ENCODE data around the gene AFAP1L1. TPM values are rescaled to one million over a fixed set of nuclear protein-coding genes. Genes with fewer than 3 reads are reported as not detected.

The AFAP1L1 gene
- total RNA-seq, 1 experiment from 2014 or later = 15.2 TPM

GRCh38 chr5:149238540-149238939, 33.1 kb upstream of the AFAP1L1 start:
- no TSS peak for BruUV-seq (replicated peaks)
- ChIA-PET POLR2A (no interaction called here), CTCF (no interaction called here)
- Histone ChIP-seq H3K9me3 (ENCODE audit: control insufficient read depth, insufficient read depth, low read depth, low read length) (no peaks in the 10 kb centered on the region), H3K4me1 (ENCODE audit: control insufficient read depth, insufficient read depth, low read length) (no peaks in the 10 kb centered on the region), H3K4me3 (ENCODE audit: low read depth in 2 of 2, low read length in 2 of 2) (no peak overlapping the region), H3K27ac (ENCODE audit: low read length) (no peak overlapping the region), H3K36me3 (ENCODE audit: control insufficient read depth, insufficient read depth, low read length) (no peaks in the 10 kb centered on the region; the same call in 1 of the 2 replicates), H3K27me3 (ENCODE audit: control insufficient read depth, insufficient read depth, low read length) (no peaks in the 10 kb centered on the region)
- no peak for TF ChIP-seq POLR2AphosphoS5 (IDR thresholded peaks at IDR 0.05; ENCODE audit: low read depth, low read length)
- TF ChIP-seq, protein P1, sequence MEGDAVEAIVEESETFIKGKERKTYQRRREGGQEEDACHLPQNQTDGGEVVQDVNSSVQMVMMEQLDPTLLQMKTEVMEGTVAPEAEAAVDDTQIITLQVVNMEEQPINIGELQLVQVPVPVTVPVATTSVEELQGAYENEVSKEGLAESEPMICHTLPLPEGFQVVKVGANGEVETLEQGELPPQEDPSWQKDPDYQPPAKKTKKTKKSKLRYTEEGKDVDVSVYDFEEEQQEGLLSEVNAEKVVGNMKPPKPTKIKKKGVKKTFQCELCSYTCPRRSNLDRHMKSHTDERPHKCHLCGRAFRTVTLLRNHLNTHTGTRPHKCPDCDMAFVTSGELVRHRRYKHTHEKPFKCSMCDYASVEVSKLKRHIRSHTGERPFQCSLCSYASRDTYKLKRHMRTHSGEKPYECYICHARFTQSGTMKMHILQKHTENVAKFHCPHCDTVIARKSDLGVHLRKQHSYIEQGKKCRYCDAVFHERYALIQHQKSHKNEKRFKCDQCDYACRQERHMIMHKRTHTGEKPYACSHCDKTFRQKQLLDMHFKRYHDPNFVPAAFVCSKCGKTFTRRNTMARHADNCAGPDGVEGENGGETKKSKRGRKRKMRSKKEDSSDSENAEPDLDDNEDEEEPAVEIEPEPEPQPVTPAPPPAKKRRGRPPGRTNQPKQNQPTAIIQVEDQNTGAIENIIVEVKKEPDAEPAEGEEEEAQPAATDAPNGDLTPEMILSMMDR (IDR thresholded peaks at IDR 0.05) = no peak
- TF ChIP-seq SIN3A (IDR thresholded peaks at IDR 0.05; ENCODE audit: borderline replicate concordance, insufficient read depth, low read depth, low read length) = no peak
- TF ChIP-seq REST (IDR thresholded peaks at IDR 0.05; ENCODE audit: insufficient read depth in 1 of 2, low read depth in 2 of 2, low read length in 1 of 2) = no peak
- TF ChIP-seq TCF7L2 (IDR thresholded peaks at IDR 0.05; ENCODE audit: low read depth, low read length) = no peak
- intact Hi-C loops (cut with micrococcal nuclease; ENCODE audit: unreplicated experiment) (no loop called here), in situ Hi-C loops (cut with HindIII; ENCODE audit: low pct_unique_long_range_greater_than_20kb, low sequenced_read_pairs) (no loop called here)
- no peak for DNase-seq (ENCODE audit: low read depth, low spot score)
- no peak for ATAC-seq

GRCh38 chr5:149239917-149240316, 31.7 kb upstream of the AFAP1L1 start:
- Histone ChIP-seq H3K4me3 (ENCODE audit: low read depth in 2 of 2, low read length in 2 of 2) (no peak overlapping the region), H3K4me1 (ENCODE audit: control insufficient read depth, insufficient read depth, low read length) (no peaks in the 10 kb centered on the region), H3K27me3 (ENCODE audit: control insufficient read depth, insufficient read depth, low read length) (no peaks in the 10 kb centered on the region), H3K27ac (ENCODE audit: low read length) (no peak overlapping the region), H3K36me3 (ENCODE audit: control insufficient read depth, insufficient read depth, low read length) (no peaks in the 10 kb centered on the region), H3K9me3 (ENCODE audit: control insufficient read depth, insufficient read depth, low read depth, low read length) (no peaks in the 10 kb centered on the region)
- TF ChIP-seq REST (IDR thresholded peaks at IDR 0.05; ENCODE audit: insufficient read depth in 1 of 2, low read depth in 2 of 2, low read length in 1 of 2) = no peak
- TF ChIP-seq SIN3A (IDR thresholded peaks at IDR 0.05; ENCODE audit: borderline replicate concordance, insufficient read depth, low read depth, low read length) = no peak
- TF ChIP-seq POLR2AphosphoS5 (IDR thresholded peaks at IDR 0.05; ENCODE audit: low read depth, low read length) = no peak
- TF ChIP-seq TCF7L2 (IDR thresholded peaks at IDR 0.05; ENCODE audit: low read depth, low read length) = no peak
- TF ChIP-seq, protein P1 (IDR thresholded peaks at IDR 0.05) = no peak
- DNase-seq (ENCODE audit: low read depth, low spot score) (no peak), ATAC-seq (no peak)
- intact Hi-C loops (cut with micrococcal nuclease; ENCODE audit: unreplicated experiment) (no loop called here), in situ Hi-C loops (cut with HindIII; ENCODE audit: low pct_unique_long_range_greater_than_20kb, low sequenced_read_pairs) (no loop called here)
- BruUV-seq (replicated peaks) = no TSS peak
- ChIA-PET CTCF (no interaction called here), POLR2A (no interaction called here)
